Measurements from ENCODE around the gene GCFC2. TPM values are rescaled to one million over a fixed set of nuclear protein-coding genes. Genes with fewer than 3 reads are reported as not detected.

GCFC2 gene
- total and polyA plus RNA-seq, 2 of the 13 experiments (the other 11 are each of a cell fraction or from before 2014, with no cell fraction given): 26.8 to 49.0 TPM

- TF ChIP-seq MTF2 (CRISPR knock-in tag; IDR thresholded peaks at IDR 0.05; ENCODE audit: borderline replicate concordance): peak; percentile 93; the same call in 1 of the 2 replicates
- TF ChIP-seq SETDB1 (CRISPR knock-in tag; IDR thresholded peaks at IDR 0.05; ENCODE audit: borderline replicate concordance): peak; percentile 92
- peak; percentile 94 for TF ChIP-seq ZNF317 (CRISPR knock-in tag; IDR thresholded peaks at IDR 0.05)
- TF ChIP-seq ZNF775 (CRISPR knock-in tag; IDR thresholded peaks at IDR 0.05; ENCODE audit: borderline replicate concordance): peak; percentile 97
- peak; percentile 99 for TF ChIP-seq AHR (CRISPR knock-in tag; IDR thresholded peaks at IDR 0.05)
- peak; percentile 96 for TF ChIP-seq NCOA1 (CRISPR knock-in tag; IDR thresholded peaks at IDR 0.05)
- peak; percentile 86 for TF ChIP-seq BRD4 (CRISPR knock-in tag; IDR thresholded peaks at IDR 0.05)
- peak; percentile 87 for TF ChIP-seq PRDM15 (CRISPR knock-in tag; IDR thresholded peaks at IDR 0.05)
- TF ChIP-seq ISL2 (CRISPR knock-in tag; IDR thresholded peaks at IDR 0.05): peak; percentile 90
- TF ChIP-seq HNRNPLL (IDR thresholded peaks at IDR 0.05; ENCODE audit: low read depth, low read length, poor library complexity, severe bottlenecking): peak; percentile 94
- TF ChIP-seq NCOR1 (IDR thresholded peaks at IDR 0.05; ENCODE audit: borderline replicate concordance, low read length): no peak
- peak; percentile 99; the same call in 1 of the 2 replicates for TF ChIP-seq ZNF784 (CRISPR knock-in tag; IDR thresholded peaks at IDR 0.05; ENCODE audit: borderline replicate concordance)
- TF ChIP-seq ARHGAP35 (CRISPR knock-in tag; IDR thresholded peaks at IDR 0.05; ENCODE audit: borderline replicate concordance): peak; percentile 100
- peak; percentile 99; the same call in 1 of the 2 replicates for TF ChIP-seq ZNF468 (CRISPR knock-in tag; IDR thresholded peaks at IDR 0.05)
- peak; percentile 98 for TF ChIP-seq ZNF503 (CRISPR knock-in tag; IDR thresholded peaks at IDR 0.05)
- peak; percentile 72 for TF ChIP-seq BHLHE40 (IDR thresholded peaks at IDR 0.05; ENCODE audit: low read length)
- peak; percentile 95 for TF ChIP-seq SNAPC4 (CRISPR knock-in tag; IDR thresholded peaks at IDR 0.05)
- TF ChIP-seq ZNF382 (CRISPR knock-in tag; IDR thresholded peaks at IDR 0.05; ENCODE audit: borderline replicate concordance): peak; percentile 60; the same call in 1 of the 2 replicates
These were observed at the start of gene GCFC2 (continued) for GRCh38 chr2:75710577-75711253.
